ENCODE results near the gene SUPV3L1.

Gene SUPV3L1

DNA sequence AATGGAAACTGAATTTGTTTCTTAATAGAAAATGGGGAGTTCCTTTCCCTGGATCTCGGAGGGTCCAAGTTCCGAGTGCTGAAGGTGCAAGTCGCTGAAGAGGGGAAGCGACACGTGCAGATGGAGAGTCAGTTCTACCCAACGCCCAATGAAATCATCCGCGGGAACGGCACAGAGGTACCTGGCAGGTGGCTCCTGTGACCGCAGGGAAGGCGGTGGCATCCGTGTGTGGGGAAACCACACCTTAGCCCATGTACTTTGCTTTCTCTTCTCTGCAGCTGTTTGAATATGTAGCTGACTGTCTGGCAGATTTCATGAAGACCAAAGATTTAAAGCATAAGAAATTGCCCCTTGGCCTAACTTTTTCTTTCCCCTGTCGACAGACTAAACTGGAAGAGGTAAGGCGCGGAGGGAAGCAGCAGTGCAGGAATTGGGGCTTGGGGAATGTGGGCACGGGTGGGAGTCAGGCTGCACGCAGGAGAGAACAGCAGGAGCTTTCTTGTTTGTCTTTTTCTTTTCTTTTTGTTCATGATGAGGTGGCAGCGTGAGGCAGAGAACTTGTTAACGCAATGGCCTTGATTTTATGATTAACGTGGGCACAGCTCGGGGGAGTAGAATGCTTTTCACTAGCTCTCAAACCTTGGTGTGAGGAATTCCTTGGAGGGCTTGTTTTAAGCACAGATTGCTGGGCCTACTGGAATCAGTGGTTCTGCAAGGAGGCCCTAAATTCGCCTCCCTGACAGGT lies 52.9 kb downstream of the SUPV3L1 start:
- POLR2A ChIA-PET, result no interaction called here
- TF ChIP-seq ARNT (IDR thresholded peaks at IDR 0.05), result no peak
- TF ChIP-seq BHLHE40 (IDR thresholded peaks at IDR 0.05; ENCODE audit: borderline replicate concordance), result no peak
- TF ChIP-seq ZNF384 (IDR thresholded peaks at IDR 0.05), result no peak
- TF ChIP-seq, protein P1, sequence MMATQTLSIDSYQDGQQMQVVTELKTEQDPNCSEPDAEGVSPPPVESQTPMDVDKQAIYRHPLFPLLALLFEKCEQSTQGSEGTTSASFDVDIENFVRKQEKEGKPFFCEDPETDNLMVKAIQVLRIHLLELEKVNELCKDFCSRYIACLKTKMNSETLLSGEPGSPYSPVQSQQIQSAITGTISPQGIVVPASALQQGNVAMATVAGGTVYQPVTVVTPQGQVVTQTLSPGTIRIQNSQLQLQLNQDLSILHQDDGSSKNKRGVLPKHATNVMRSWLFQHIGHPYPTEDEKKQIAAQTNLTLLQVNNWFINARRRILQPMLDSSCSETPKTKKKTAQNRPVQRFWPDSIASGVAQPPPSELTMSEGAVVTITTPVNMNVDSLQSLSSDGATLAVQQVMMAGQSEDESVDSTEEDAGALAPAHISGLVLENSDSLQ (IDR thresholded peaks at IDR 0.05), result no peak
- TF ChIP-seq SP1 (IDR thresholded peaks at IDR 0.05), result no peak
- TF ChIP-seq SUZ12 (IDR thresholded peaks at IDR 0.05), result no peak
- no peak for TF ChIP-seq FOXA1 (IDR thresholded peaks at IDR 0.05)
- TF ChIP-seq L3MBTL2 (conservative IDR thresholded peaks at IDR 0.05), result no peak
- TF ChIP-seq CTBP1 (IDR thresholded peaks at IDR 0.05; ENCODE audit: borderline replicate concordance), result no peak
- no peak for TF ChIP-seq HDGF (IDR thresholded peaks at IDR 0.05; ENCODE audit: borderline replicate concordance)
- no peak for TF ChIP-seq FOXK2 (IDR thresholded peaks at IDR 0.05)
- no peak for TF ChIP-seq NFRKB (IDR thresholded peaks at IDR 0.05)
- no peak for TF ChIP-seq ELF4 (IDR thresholded peaks at IDR 0.05)
- no peak for TF ChIP-seq TARDBP (IDR thresholded peaks at IDR 0.05)
- TF ChIP-seq LEF1 (IDR thresholded peaks at IDR 0.05; ENCODE audit: borderline replicate concordance), result no peak
- DNase-seq (ENCODE audit: extremely low spot score), result no peak
- CTCF ChIA-PET, result no interaction called here

DNA sequence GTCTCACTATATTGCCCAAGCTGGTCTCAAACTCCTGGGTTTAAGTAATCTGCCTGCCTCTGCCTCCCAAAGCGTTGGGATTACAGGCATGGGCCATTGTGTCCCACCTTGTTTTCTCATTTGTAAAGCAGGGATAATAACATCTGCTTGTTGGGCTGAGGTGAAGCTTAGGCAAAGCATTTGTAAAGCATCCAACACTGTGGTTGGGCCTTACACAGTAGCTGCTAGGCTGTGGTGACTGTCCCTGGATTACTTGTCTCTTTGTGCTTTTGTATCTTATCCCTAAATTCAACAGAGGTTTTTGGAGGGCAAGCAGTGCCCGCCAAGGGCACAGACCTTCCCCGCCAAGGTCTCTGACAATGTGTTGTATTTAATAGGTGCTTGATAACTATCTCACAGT lies 54.4 kb downstream of the SUPV3L1 start:
- TF ChIP-seq, protein P1 (IDR thresholded peaks at IDR 0.05), result 0 out of 2 replicates have a peak, but pooled peaks have one; percentile 25
- TF ChIP-seq SUZ12 (IDR thresholded peaks at IDR 0.05), result no peak
- ChIA-PET POLR2A (no interaction called here), CTCF (no interaction called here)
- DNase-seq (ENCODE audit: extremely low spot score), result no peak

GRCh38 chr10:69237528-69238159 lies 57.6 kb downstream of the SUPV3L1 start:
- DNase-seq (ENCODE audit: extremely low spot score), result peak; percentile 88
- CTCF ChIA-PET, result interaction anchor here (0.6 to 4.1 kb wide), 4 partner anchors 155 to 244 kb away, joined by 3 to 15 read pairs (median 4); no protein-coding TSS in a partner anchor
- POLR2A ChIA-PET, result no interaction called here
- no peak for TF ChIP-seq FOXA1 (IDR thresholded peaks at IDR 0.05)
- TF ChIP-seq SP1 (IDR thresholded peaks at IDR 0.05), result no peak
- no peak for TF ChIP-seq LEF1 (IDR thresholded peaks at IDR 0.05; ENCODE audit: borderline replicate concordance)
- TF ChIP-seq ARNT (IDR thresholded peaks at IDR 0.05), result no peak
- no peak for TF ChIP-seq ELF4 (IDR thresholded peaks at IDR 0.05)
- TF ChIP-seq FOXK2 (IDR thresholded peaks at IDR 0.05), result no peak

DNA sequence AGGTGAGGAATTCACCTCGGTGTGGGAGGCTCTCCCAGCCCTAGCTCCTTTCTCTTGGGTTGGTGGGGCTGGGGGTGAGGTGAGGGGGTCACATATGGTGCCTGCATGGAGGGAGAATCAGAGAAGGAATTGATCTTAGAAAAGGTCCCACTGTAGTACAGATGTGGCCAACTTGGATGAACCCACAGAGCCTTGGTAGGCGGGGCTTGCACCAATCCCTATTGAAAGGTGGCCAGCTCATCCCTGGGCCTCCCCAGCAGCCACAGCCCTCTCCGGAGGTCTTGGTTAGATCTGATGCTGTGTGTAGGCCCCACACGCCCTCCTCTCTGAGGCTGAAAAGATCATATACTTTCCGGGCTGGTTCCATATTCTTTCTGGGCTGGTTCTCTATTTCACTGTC lies 59.1 kb downstream of the SUPV3L1 start:
- CTCF ChIA-PET, result interaction anchor here (0.8 to 4.1 kb wide), 4 partner anchors 151 to 171 kb away, joined by 3 to 15 read pairs (median 4); no protein-coding TSS in a partner anchor
- TF ChIP-seq, protein P1 (IDR thresholded peaks at IDR 0.05), result no peak
- no peak for TF ChIP-seq FOXK2 (IDR thresholded peaks at IDR 0.05)
- TF ChIP-seq TARDBP (IDR thresholded peaks at IDR 0.05), result no peak
- no peak for TF ChIP-seq BHLHE40 (IDR thresholded peaks at IDR 0.05; ENCODE audit: borderline replicate concordance)
- TF ChIP-seq FOXA1 (IDR thresholded peaks at IDR 0.05), result no peak
- TF ChIP-seq SP1 (IDR thresholded peaks at IDR 0.05), result no peak
- TF ChIP-seq ARNT (IDR thresholded peaks at IDR 0.05), result no peak
- TF ChIP-seq SUZ12 (IDR thresholded peaks at IDR 0.05), result no peak
- no peak for TF ChIP-seq ELF4 (IDR thresholded peaks at IDR 0.05)
- POLR2A ChIA-PET, result no interaction called here
- no peak for DNase-seq (ENCODE audit: extremely low spot score)

DNA sequence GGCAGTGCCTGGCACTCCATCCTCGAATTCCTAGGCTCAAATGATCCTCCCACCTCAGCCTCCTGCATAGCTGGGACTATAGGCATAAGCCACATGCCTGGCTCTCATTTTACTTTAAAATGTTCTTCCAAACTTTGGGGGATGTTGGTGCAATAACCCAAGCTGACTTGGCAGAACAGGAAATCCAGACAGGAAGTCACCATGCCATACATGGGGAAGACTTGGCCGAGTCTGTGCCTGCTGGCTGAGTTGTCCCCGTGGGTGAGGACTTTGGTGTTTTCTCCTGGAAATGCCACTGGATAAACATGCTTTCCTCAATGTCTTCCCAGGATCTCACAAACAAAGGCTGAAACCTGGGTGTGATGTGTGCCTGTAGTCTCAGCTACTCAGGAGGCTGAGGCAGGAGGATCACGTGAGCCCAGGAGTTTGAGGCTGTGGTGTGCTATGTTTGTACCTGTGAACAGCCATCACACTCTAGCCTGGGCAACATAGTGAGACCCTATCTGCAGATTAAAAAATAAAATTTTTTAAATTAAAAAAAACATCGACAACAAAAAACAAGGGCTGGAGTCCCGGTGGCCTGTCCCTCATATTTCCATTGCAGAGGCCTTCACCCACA lies 59.9 kb downstream of the SUPV3L1 start:
- ChIA-PET CTCF (interaction anchor here (0.8 to 4.1 kb wide), 2 partner anchors 150 to 153 kb away, joined by 3 to 15 read pairs; no protein-coding TSS in a partner anchor), POLR2A (no interaction called here)
- no peak for DNase-seq (ENCODE audit: extremely low spot score)
- no peak for TF ChIP-seq NFRKB (IDR thresholded peaks at IDR 0.05)
- TF ChIP-seq FOXM1 (IDR thresholded peaks at IDR 0.05; ENCODE audit: borderline replicate concordance), result no peak
- TF ChIP-seq L3MBTL2 (conservative IDR thresholded peaks at IDR 0.05), result no peak
- TF ChIP-seq CTBP1 (IDR thresholded peaks at IDR 0.05; ENCODE audit: borderline replicate concordance), result no peak
- TF ChIP-seq TARDBP (IDR thresholded peaks at IDR 0.05), result no peak

- CTCF ChIA-PET, result no interaction called here
- POLR2A ChIA-PET, result no interaction called here
- DNase-seq (ENCODE audit: extremely low spot score), result no peak
- TF ChIP-seq NFRKB (IDR thresholded peaks at IDR 0.05), result no peak
- no peak for TF ChIP-seq BHLHE40 (IDR thresholded peaks at IDR 0.05; ENCODE audit: borderline replicate concordance)
- no peak for TF ChIP-seq FOXA1 (IDR thresholded peaks at IDR 0.05)
- TF ChIP-seq FOXK2 (IDR thresholded peaks at IDR 0.05), result no peak
- no peak for TF ChIP-seq LEF1 (IDR thresholded peaks at IDR 0.05; ENCODE audit: borderline replicate concordance)
- TF ChIP-seq, protein P1 (IDR thresholded peaks at IDR 0.05), result no peak
- TF ChIP-seq ZNF384 (IDR thresholded peaks at IDR 0.05), result no peak
- TF ChIP-seq FOXM1 (IDR thresholded peaks at IDR 0.05; ENCODE audit: borderline replicate concordance), result no peak
- TF ChIP-seq ELF4 (IDR thresholded peaks at IDR 0.05), result no peak
- no peak for TF ChIP-seq HDGF (IDR thresholded peaks at IDR 0.05; ENCODE audit: borderline replicate concordance)
- TF ChIP-seq SP1 (IDR thresholded peaks at IDR 0.05), result no peak
- no peak for TF ChIP-seq CTBP1 (IDR thresholded peaks at IDR 0.05; ENCODE audit: borderline replicate concordance)
These were observed 60.4 kb downstream of the SUPV3L1 start for GRCh38 chr10:69240455-69240854.
